ENCODE results near the gene EMC10. TPM values are rescaled to one million over a fixed set of nuclear protein-coding genes. Genes with fewer than 3 reads are reported as not detected.

Gene EMC10
- total RNA-seq, result 52.0 and 57.8 TPM in 2 replicates

DNA sequence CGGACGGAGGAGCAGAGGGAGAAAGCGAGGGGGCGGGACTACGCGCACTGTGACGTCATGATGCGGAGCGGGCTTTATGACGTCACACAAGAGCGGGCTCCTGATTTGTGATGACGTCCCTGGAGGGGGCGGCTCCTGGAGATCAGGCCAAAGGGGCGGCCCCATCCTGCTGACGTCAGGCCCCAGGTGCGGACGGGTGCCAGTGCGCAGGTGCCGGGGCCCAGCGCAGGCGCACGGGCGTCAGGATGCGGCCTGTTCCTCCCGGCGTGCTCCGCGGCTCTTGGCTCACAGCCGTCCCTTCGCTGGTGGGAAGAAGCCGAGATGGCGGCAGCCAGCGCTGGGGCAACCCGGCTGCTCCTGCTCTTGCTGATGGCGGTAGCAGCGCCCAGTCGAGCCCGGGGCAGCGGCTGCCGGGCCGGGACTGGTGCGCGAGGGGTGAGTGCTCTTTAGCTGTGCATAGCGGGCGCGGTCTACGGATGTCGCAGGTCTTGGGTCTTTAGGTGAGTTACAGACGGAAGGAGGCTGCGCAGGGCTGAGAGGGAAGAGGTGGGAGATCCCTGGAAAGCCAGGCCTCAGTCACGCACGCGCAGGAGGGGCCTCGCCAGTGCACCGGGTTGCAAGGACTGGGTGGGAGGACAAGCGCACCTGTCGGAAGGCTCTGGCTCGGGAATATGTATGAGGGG, at the start of gene EMC10, which contains the start of gene GARIN5A:
Gene EMC10 (plus strand): TSS at position 284 of the 683 bp plus-strand sequence. CDS start 38 bp downstream, at position 322.
Gene GARIN5A (minus strand): TSS at position 625 of the 683 bp plus-strand sequence. CDS start 460 bp downstream, at position 165.

DNA sequence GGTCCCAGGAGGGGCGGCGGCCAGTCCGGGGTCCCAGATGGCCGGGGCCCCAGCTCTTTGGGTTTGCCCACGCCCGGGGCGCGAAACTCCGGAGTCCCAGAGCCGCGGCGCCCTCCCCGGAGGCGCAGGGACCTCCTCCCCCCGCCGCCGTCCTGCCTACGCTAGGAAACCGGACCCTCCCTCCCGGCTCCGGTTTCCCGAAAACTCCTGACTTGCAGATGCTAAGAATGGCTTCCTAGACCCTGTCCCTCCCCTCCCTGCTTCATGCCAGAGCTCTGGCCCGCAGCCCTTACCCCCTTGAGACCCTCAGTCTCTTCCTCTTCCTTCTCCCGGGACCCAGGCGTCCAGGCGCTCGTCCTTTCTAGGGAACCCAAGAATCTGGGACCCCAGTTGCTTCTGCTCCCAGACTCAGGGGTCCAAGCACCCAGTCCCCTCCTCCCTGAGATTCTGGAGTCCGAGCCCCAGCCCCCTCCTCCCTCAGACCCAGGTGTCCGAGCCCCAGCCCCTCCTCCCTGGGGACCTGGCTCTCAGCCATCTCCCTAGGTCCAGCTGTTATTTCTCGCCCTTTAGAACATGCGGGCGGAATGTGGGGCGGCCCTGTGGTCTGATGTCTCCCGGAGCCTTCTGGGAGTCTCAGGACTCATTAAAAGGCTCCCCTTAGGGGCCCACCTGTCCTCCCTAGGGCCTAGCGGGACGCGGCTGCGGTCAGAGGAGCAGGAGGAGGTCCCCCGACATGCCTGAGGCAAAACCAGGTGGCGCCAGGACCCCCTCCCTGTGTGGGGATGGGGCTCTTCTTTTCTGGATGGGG, 43.9 kb upstream of the EMC10 start, which contains the start of gene MYBPC2:
Gene MYBPC2 (plus strand): TSS at position 672 of the 808 bp plus-strand sequence. CDS start 62 bp downstream, at position 734.

DNA sequence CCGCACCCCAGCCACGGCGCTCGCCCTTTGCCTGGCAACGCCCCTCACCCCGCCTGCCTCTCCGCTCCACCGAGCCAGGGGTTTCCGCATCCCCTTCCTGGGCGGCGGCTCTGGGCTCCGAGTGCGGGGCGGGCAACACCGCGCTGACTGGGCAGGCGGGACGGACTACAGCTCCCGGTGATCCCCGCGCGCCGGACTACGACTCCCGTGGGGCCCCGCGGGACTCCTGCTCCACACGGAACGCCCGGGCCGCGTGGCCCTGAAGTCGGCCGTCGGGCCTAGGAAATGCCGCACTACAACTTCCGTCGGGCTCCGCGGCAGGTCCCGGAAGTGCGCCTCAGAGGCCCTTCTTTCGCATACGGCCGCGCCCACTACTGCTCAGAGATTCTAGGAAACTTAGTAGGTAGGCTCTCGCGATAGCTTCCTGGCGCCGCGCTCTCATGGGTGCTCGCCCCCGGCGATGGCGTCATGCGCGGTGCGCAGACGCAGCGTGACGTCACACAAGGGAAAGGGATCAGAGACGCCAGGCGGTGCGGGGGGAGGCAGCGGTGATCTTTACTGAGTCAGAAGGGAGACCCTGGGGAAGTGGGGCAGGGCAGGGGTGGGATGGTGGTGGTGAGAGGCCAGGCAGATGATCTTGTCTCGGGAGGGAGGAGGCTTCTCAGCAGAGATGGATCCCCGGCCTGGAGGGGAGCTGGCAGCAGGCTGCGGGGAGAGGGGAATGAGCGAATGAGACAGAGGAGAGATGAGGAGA, 34.9 kb downstream of the EMC10 start, which contains the start of gene JOSD2:
Gene JOSD2 (minus strand): TSS at position 123 of the 754 bp plus-strand sequence. CDS start 760 bp downstream, outside the sequence.

DNA sequence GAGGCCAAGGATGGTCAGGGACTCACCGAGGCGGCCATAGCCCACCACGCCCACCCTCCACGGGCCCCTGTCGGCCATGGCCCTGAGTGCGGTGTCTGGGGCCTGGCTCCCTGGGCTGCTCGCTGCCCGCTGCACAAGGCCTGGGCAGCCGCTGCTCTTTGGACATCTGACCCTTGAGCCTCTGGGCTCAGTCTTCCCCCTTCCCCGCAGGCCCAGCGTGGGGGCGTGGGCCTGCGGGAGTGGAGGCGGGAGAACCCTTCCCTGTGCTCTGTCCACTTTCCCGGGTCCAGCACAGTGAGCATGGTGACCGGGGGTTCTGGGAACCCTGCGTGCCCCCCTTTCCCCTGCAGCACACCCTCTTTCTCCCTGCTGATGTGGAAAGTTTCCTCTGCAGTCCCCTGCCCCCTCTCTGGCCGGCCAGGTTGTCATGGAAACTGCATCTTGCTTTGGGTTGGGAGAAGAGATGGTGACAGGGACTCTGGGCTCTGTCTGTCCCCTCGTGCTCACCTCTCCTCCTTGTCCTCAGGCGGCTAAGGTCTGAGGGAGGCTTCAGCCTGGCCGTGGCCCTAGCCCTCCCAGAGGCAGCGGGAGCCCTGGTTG, 37.5 kb downstream of the EMC10 start, which contains the start of gene ASPDH:
Gene ASPDH (minus strand): TSS at position 168 of the 600 bp plus-strand sequence. CDS start 90 bp downstream, at position 78.

Other genes starting within 250 kb of the EMC10 start
- gene KCNC3, start 147.1 kb upstream of the EMC10 start, total RNA-seq, result under 0.01 TPM in 1 of 2 replicates, not detected in the other
- gene NAPSA, start 110.9 kb upstream of the EMC10 start, total RNA-seq, result not detected in 2 replicates
- gene NR1H2, start 100.0 kb upstream of the EMC10 start, total RNA-seq, result 69.3 and 72.4 TPM in 2 replicates
- 12.3 and 16.9 TPM in 2 replicates for gene POLD1, start 92.2 kb upstream of the EMC10 start, total RNA-seq
- gene SPIB, start 57.6 kb upstream of the EMC10 start, total RNA-seq, result not detected in 2 replicates
- gene MYBPC2, start 43.6 kb upstream of the EMC10 start, total RNA-seq, result not detected in 2 replicates
- 0.32 TPM in 1 of 2 replicates, not detected in the other for gene GARIN5A, start 341 bp downstream of the EMC10 start, total RNA-seq
- gene JOSD2, start 34.7 kb downstream of the EMC10 start, total RNA-seq, result 27.3 and 27.6 TPM in 2 replicates
- gene ASPDH, start 37.4 kb downstream of the EMC10 start, total RNA-seq, result not detected in 2 replicates
- under 0.01 and 0.16 TPM in 2 replicates for gene LRRC4B, start 91.9 kb downstream of the EMC10 start, total RNA-seq
- gene SYT3, start 163.4 kb downstream of the EMC10 start, total RNA-seq, result 0.16 TPM in 1 of 2 replicates, not detected in the other
- gene C19orf81, start 172.9 kb downstream of the EMC10 start, total RNA-seq, result 0.49 TPM in 1 of 2 replicates, not detected in the other
- gene SHANK1, start 243.3 kb downstream of the EMC10 start, total RNA-seq, result 10.4 and 14.0 TPM in 2 replicates
- gene CLEC11A, start 246.9 kb downstream of the EMC10 start, total RNA-seq, result 56.5 and 68.2 TPM in 2 replicates